AG09309 (cell line): Measurements from ENCODE around the gene JAK1.

Source experiments
- DNase-seq: peaks from one replicate; pipeline ENCODE4 v3.0.0-alpha.2; 2010; ENCODE audit warnings: low read depth
- H3K4me3 ChIP-seq: 2 replicates; pipeline ENCODE4 v1.5.1; 2011; ENCODE audit warnings: mild to moderate bottlenecking, low read depth, low read length, moderate library complexity; ENCODE audit not compliant: control insufficient read depth
- TF ChIP-seq, protein P1 (sequence below): IDR thresholded peaks from 2 replicates; pipeline ENCODE4 v1.5.1; 2011; ENCODE audit warnings: mild to moderate bottlenecking, low read depth, low read length, inconsistent platforms; ENCODE audit not compliant: insufficient read depth, control insufficient read depth; ENCODE audit errors: missing control alignments

The JAK1 gene

DNA sequence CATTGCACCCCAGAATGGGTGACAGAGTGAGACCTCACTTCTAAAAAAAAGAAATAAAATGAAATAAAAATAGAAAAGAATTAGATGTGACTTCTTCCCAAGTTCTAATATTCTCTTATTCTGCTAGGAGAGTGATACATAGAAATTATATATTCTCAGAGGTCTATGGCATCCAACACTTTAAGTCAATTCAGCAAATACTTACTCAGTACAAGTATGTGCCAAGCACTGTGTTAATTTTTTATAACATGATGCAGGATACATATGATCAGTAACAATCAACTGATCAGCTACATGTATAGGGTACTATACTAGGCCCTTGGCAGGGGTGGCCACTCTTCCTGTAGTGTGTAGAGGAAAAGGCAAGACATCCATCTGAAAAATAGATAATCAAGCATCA is 13.0 kb upstream of the JAK1 start:
- no peak overlapping the region for H3K4me3 ChIP-seq
- DNase-seq, result no peak
- TF ChIP-seq, protein P1, sequence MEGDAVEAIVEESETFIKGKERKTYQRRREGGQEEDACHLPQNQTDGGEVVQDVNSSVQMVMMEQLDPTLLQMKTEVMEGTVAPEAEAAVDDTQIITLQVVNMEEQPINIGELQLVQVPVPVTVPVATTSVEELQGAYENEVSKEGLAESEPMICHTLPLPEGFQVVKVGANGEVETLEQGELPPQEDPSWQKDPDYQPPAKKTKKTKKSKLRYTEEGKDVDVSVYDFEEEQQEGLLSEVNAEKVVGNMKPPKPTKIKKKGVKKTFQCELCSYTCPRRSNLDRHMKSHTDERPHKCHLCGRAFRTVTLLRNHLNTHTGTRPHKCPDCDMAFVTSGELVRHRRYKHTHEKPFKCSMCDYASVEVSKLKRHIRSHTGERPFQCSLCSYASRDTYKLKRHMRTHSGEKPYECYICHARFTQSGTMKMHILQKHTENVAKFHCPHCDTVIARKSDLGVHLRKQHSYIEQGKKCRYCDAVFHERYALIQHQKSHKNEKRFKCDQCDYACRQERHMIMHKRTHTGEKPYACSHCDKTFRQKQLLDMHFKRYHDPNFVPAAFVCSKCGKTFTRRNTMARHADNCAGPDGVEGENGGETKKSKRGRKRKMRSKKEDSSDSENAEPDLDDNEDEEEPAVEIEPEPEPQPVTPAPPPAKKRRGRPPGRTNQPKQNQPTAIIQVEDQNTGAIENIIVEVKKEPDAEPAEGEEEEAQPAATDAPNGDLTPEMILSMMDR, result no peak

DNA sequence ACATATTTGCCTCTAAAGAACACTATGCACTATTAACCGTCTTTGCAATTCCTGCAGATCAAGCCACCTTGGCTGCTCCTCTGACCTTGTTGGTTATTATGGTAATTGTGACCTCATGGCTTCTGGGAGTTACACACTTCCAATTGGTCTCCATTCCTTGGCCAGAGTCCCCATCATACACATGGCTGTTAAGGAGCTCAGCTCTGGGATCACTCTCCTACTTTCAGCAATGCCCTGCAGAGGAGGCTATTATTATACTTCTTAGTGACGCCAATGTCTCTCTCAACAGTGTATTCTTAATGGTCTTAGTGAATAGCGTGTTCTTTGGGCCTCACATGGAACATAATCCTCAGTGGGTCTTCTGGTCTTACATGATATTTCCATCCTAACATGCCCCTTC is 10.0 kb upstream of the JAK1 start:
- TF ChIP-seq, protein P1, result no peak
- no peak overlapping the region for H3K4me3 ChIP-seq
- no peak for DNase-seq

DNA sequence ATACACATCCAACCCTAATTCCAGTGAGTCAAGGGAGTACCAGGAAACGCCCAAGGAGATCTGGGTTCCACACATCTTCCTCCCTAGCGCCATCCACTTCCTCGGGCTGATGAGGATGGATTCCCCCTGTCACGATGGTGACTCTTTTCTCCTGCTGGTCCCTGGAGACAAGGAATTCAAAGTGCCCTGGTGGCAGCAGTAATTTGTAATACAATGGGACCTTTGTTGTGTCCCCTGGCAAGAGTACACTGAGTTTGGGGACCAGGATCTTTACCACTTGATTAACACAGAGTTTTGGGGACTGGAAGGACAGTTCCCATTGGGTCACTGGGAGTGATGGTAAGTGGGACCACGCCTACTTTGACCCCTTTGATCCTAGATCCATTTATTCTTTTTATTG is 9.4 kb upstream of the JAK1 start:
- H3K4me3 ChIP-seq, result no peak overlapping the region
- no peak for DNase-seq
- TF ChIP-seq, protein P1, result no peak

DNA sequence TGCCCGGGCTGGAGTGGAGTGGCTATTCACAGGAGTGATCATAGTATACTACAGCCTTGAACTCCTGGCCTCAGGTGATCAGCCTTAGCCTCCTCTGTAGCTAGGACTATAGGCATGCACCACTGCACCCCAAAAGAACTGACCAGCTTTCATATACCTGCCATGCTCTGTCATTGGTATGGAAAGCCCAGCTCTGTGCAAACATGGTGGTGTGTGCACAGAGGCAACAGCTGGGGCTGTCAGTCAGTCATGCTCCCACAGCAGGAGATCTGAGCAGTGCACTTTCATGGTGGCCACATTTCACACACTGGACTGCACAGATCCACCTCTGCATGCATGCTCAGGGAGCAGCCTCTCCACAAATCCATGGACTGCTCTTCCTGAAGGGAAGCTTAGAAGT is 8.8 kb upstream of the JAK1 start:
- no peak overlapping the region for H3K4me3 ChIP-seq
- no peak for DNase-seq
- TF ChIP-seq, protein P1, result no peak

DNA sequence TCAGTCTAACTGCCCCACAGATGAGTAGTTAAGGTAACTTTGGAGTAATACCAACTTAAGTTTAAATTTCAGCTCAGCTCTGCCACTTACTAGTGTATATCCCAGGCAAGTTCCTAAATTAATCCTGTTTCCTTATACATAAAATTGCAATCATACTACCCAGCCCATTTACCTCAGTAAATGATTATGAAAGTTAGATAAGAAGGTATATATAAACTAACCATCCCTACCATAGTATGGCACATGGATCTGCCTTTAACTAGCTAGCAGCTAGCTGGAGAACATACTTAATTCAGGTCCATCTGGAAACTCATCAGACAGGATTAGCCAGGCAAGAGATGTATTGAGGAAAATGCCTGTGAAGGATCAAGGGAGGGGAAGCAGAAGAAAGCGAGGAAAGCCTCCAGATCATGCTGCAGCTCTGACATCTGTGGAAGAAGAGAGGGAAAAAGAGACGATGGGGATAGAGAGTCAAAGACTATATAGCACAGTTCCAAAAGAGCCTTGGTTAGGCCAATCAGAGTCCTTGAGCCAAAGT is 8.0 kb upstream of the JAK1 start:
- H3K4me3 ChIP-seq, result no peak overlapping the region
- no peak for DNase-seq
- TF ChIP-seq, protein P1, result no peak

DNA sequence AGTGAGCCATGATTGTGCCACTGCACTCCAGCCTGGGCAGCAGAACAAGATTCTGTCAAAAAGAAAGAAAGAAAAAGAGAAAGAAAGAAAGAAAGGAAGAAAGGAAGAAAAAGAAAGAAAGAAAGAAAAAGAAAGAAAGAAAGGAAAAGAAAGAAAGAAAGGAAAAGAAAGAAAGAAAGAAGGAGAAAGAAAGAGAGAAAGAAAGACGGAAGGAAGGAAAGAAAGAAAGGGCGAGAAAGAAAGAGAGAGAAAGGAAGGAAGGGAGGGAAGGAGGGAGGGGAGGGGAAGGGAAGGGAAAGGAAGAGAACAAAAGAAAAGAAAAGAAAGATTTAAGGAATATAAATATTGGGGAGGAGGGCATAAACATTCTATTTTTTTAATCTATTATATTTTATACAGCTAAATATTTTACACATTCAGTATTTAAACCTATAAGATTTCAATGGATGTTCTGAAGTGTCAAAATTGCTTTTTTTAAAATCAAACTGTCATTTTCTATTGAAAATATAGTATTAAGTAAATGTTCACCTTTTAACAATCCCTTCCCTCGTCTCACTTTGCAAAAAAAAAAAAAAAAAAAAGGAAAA is 6.8 kb upstream of the JAK1 start:
- no peak overlapping the region for H3K4me3 ChIP-seq
- TF ChIP-seq, protein P1, result no peak
- DNase-seq, result no peak
